Endothelial cell (in vitro differentiated cells): ENCODE data around the gene NFATC1. TPM values are rescaled to one million over a fixed set of nuclear protein-coding genes. Genes with fewer than 3 reads are reported as not detected.

Experiments
- DNase-seq: peaks from one replicate; pipeline ENCODE4 v3.0.0; 2021; ENCODE audit warnings: low spot score
- H3K27ac Mint-ChIP-seq: one replicate; pipeline ENCODE4 v1.8.0; 2021; ENCODE audit warnings: mixed read lengths, inconsistent platforms; ENCODE audit not compliant: unreplicated experiment
- H3K27me3 Mint-ChIP-seq: one replicate; pipeline ENCODE4 v1.8.0; 2021; ENCODE audit warnings: mild to moderate bottlenecking, moderate library complexity, mixed read lengths, inconsistent platforms; ENCODE audit not compliant: unreplicated experiment
- H3K36me3 Mint-ChIP-seq: one replicate; pipeline ENCODE4 v1.8.0; 2021; ENCODE audit warnings: mild to moderate bottlenecking, low read depth, mixed read lengths, inconsistent platforms; ENCODE audit not compliant: unreplicated experiment
- H3K4me1 Mint-ChIP-seq: one replicate; pipeline ENCODE4 v1.8.0; 2021; ENCODE audit warnings: mild to moderate bottlenecking, mixed read lengths, inconsistent platforms; ENCODE audit not compliant: unreplicated experiment
- H3K4me3 Mint-ChIP-seq: one replicate; pipeline ENCODE4 v1.8.0; 2021; ENCODE audit warnings: mild to moderate bottlenecking, mixed read lengths, inconsistent platforms; ENCODE audit not compliant: unreplicated experiment
- H3K9me3 Mint-ChIP-seq: one replicate; pipeline ENCODE4 v1.8.0; 2021; ENCODE audit warnings: mixed read lengths, inconsistent platforms; ENCODE audit not compliant: unreplicated experiment
- CTCF ChIP-seq: fragments of 200-600 bp; sonication (generic); IDR thresholded peaks from one replicate; pipeline ENCODE4 v1.5.0; 2021; ENCODE audit warnings: antibody characterized with exemption; ENCODE audit not compliant: unreplicated experiment
- total RNA-seq: library from RNA; stranded (reverse); fragmentation: NEBNext Ultra II Directional; extraction: Animal tissue kit (Norgen Biotek cat#: 25700); gene quantifications from one replicate; pipeline ENCODE4 v1.2.1, GENCODE V29; 2021; ENCODE audit not compliant: unreplicated experiment

Gene NFATC1
- total RNA-seq, 1 donor from 2014 or later, result 40.6 TPM

GRCh38 chr18:79426376-79427300, 30.9 kb downstream of the NFATC1 start:
- DNase-seq, result no peak
- no peak for TF ChIP-seq CTCF
- no peaks in the 10 kb centered on the region for H3K9me3 Mint-ChIP-seq
- H3K4me1 Mint-ChIP-seq, result peaks cover 14% of the 10 kb centered on the region
- no peak overlapping the region for H3K27ac Mint-ChIP-seq
- H3K36me3 Mint-ChIP-seq, result peaks cover 20% of the 10 kb centered on the region
- no peak overlapping the region for H3K4me3 Mint-ChIP-seq
- H3K27me3 Mint-ChIP-seq, result peaks cover 11% of the 10 kb centered on the region

GRCh38 chr18:79427368-79428225, 31.9 kb downstream of the NFATC1 start:
- no peak for DNase-seq
- peaks cover 9% of the 10 kb centered on the region for H3K27me3 Mint-ChIP-seq
- no peaks in the 10 kb centered on the region for H3K9me3 Mint-ChIP-seq
- no peak overlapping the region for H3K4me3 Mint-ChIP-seq
- peaks cover 14% of the 10 kb centered on the region for H3K4me1 Mint-ChIP-seq
- no peak for TF ChIP-seq CTCF
- peaks cover 20% of the 10 kb centered on the region for H3K36me3 Mint-ChIP-seq
- no peak overlapping the region for H3K27ac Mint-ChIP-seq

GRCh38 chr18:79428287-79428686, 32.6 kb downstream of the NFATC1 start:
- Mint-ChIP-seq H3K27ac (peak overlapping the region; percentile 43), H3K36me3 (peaks cover 20% of the 10 kb centered on the region), H3K4me3 (peak overlapping the region; percentile 62), H3K9me3 (no peaks in the 10 kb centered on the region), H3K27me3 (peaks cover 9% of the 10 kb centered on the region), H3K4me1 (peaks cover 14% of the 10 kb centered on the region)
- no peak for DNase-seq
- no peak for TF ChIP-seq CTCF

GRCh38 chr18:79429381-79429780, 33.7 kb downstream of the NFATC1 start:
- Mint-ChIP-seq H3K27me3 (peaks cover 9% of the 10 kb centered on the region), H3K4me1 (peaks cover 13% of the 10 kb centered on the region), H3K27ac (no peak overlapping the region), H3K36me3 (peaks cover 19% of the 10 kb centered on the region), H3K9me3 (no peaks in the 10 kb centered on the region), H3K4me3 (no peak overlapping the region)
- DNase-seq, result no peak
- TF ChIP-seq CTCF, result no peak
